ENCODE data around the gene NECTIN2. TPM values are rescaled to one million over a fixed set of nuclear protein-coding genes. Genes with fewer than 3 reads are reported as not detected.
A peak's percentile ranks its signal among the peaks of the same experiment; 100 is the strongest.
"Not testable (repeated sequence)": the region's sequence is repeated elsewhere in the genome, so short reads cannot be mapped to it uniquely, and the experiment has no call there.

The NECTIN2 gene
- total RNA-seq, 1 donor from 2014 or later, result 75.6 TPM

DNA sequence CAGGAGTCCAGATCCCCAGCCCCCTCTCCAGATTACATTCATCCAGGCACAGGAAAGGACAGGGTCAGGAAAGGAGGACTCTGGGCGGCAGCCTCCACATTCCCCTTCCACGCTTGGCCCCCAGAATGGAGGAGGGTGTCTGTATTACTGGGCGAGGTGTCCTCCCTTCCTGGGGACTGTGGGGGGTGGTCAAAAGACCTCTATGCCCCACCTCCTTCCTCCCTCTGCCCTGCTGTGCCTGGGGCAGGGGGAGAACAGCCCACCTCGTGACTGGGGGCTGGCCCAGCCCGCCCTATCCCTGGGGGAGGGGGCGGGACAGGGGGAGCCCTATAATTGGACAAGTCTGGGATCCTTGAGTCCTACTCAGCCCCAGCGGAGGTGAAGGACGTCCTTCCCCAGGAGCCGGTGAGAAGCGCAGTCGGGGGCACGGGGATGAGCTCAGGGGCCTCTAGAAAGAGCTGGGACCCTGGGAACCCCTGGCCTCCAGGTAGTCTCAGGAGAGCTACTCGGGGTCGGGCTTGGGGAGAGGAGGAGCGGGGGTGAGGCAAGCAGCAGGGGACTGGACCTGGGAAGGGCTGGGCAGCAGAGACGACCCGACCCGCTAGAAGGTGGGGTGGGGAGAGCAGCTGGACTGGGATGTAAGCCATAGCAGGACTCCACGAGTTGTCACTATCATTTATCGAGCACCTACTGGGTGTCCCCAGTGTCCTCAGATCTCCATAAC is 59.5 kb downstream of the NECTIN2 start, which contains the start of gene APOE:
TSS of gene APOE (plus strand) at position 360 of the 724 bp plus-strand sequence. CDS start 829 bp downstream, outside the sequence.
- no peak for DNase-seq (ENCODE audit: low read depth in 2 of 2)

DNA sequence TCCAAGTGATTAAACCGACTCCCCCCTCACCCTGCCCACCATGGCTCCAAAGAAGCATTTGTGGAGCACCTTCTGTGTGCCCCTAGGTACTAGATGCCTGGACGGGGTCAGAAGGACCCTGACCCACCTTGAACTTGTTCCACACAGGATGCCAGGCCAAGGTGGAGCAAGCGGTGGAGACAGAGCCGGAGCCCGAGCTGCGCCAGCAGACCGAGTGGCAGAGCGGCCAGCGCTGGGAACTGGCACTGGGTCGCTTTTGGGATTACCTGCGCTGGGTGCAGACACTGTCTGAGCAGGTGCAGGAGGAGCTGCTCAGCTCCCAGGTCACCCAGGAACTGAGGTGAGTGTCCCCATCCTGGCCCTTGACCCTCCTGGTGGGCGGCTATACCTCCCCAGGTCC is 61.5 kb downstream of the NECTIN2 start:
- DNase-seq (ENCODE audit: low read depth in 2 of 2), result no peak

GRCh38 chr19:44908074-44908835 is 62.2 kb downstream of the NECTIN2 start:
- DNase-seq (ENCODE audit: low read depth in 2 of 2), result no peak

- no peak for DNase-seq (ENCODE audit: low read depth in 2 of 2)
Observed at GRCh38 chr19:44908836-44909261, 62.8 kb downstream of the NECTIN2 start.

DNA sequence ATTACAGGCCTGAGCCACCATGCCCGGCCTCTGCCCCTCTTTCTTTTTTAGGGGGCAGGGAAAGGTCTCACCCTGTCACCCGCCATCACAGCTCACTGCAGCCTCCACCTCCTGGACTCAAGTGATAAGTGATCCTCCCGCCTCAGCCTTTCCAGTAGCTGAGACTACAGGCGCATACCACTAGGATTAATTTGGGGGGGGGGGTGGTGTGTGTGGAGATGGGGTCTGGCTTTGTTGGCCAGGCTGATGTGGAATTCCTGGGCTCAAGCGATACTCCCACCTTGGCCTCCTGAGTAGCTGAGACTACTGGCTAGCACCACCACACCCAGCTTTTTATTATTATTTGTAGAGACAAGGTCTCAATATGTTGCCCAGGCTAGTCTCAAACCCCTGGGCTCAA is 63.7 kb downstream of the NECTIN2 start:
- DNase-seq (ENCODE audit: low read depth in 2 of 2), result no peak

GRCh38 chr19:44911896-44912295 is 65.8 kb downstream of the NECTIN2 start:
- not testable (repeated sequence) for DNase-seq (ENCODE audit: low read depth in 2 of 2)

GRCh38 chr19:44912854-44913253 is 66.8 kb downstream of the NECTIN2 start:
- no peak for DNase-seq (ENCODE audit: low read depth in 2 of 2)

GRCh38 chr19:44913512-44914432 is 67.7 kb downstream of the NECTIN2 start:
- not testable (repeated sequence) for DNase-seq (ENCODE audit: low read depth in 2 of 2)

- peak; percentile 61 to 79 for DNase-seq (ENCODE audit: low read depth in 2 of 2)
Observed at GRCh38 chr19:44914433-44915206, 68.5 kb downstream of the NECTIN2 start, which contains the start of gene APOC1. Gene APOC1, plus strand, starts transcription at chr19:44914608. Its CDS starts 284 bp downstream, at chr19:44914892.

DNA sequence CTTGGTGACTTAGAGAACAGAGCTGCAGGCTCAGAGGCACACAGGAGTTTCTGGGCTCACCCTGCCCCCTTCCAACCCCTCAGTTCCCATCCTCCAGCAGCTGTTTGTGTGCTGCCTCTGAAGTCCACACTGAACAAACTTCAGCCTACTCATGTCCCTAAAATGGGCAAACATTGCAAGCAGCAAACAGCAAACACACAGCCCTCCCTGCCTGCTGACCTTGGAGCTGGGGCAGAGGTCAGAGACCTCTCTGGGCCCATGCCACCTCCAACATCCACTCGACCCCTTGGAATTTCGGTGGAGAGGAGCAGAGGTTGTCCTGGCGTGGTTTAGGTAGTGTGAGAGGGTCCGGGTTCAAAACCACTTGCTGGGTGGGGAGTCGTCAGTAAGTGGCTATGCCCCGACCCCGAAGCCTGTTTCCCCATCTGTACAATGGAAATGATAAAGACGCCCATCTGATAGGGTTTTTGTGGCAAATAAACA is 78.2 kb downstream of the NECTIN2 start:
- no peak for DNase-seq (ENCODE audit: low read depth in 2 of 2)

DNA sequence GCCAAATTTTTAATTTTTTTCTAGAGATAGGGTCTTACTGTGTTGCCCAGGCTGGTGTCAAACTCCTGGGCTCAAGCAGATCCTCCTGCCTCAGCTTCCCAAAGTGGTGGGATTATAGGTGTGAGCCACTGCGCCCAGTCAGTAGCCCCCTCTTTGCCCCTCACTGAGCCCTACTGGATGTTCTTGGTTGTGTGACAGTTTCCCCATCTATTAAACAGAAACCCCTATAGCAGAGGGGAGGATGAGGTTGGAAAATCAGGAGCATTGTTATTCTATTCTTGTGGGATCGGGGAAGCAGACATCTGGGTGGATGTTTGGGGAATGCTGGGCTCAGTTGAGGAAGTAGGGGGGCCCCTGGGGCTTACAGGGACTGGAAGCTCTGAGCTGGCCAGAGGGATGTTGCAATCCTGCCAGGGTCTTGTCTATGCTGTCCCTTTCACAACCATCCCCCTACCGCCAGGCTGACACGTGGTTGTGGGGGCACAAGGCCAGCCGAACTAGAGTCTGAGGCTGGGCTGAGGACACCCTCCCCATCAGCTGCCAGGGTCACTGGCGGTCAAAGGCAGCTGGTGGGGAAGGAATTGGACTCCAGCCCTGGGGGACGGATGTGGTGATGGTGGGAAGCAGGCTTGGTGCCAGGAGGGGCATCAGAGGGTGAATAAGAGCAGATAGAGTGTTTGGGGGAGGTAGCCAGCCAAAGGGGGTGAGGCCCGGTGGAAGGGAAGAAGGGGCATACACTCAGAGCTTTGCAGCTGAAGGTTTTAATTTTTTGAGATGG is 79.2 kb downstream of the NECTIN2 start:
- peak in 1 of 2 donors; percentile 44 for DNase-seq (ENCODE audit: low read depth in 2 of 2)

GRCh38 chr19:44926245-44927077 is 80.4 kb downstream of the NECTIN2 start:
- not testable (repeated sequence) for DNase-seq (ENCODE audit: low read depth in 2 of 2)

- no peak for DNase-seq (ENCODE audit: low read depth in 2 of 2)
Observed at GRCh38 chr19:44927746-44928145, 81.6 kb downstream of the NECTIN2 start.

DNA sequence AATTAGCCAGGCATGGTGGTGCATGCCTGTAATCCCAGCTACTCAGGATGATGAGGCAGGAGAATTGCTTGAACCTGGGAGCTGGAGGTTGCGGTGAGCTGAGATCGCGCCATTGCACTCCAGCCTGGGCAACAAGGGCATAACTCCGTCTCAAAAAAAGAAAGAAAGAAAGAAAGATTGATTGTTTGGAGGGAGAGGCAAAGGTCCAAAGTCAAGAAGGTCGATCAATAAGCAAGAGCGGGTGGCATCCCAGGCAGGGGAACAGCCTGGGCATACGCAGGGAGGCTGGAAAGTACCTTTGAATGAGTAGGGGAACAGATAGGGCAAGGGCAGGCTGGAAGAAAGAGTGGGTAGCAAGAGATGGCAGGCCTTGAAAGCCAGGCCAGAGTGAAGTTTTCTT is 84.0 kb downstream of the NECTIN2 start:
- DNase-seq (ENCODE audit: low read depth in 2 of 2), result no peak

- DNase-seq (ENCODE audit: low read depth in 2 of 2), result no peak
Observed at GRCh38 chr19:44931541-44931940, 85.4 kb downstream of the NECTIN2 start.

All from dermis microvascular lymphatic vessel endothelial cell (primary cell).